ENCODE results near the gene SPIRE1. TPM values are rescaled to one million over a fixed set of nuclear protein-coding genes. Genes with fewer than 3 reads are reported as not detected.

SPIRE1 gene
- total RNA-seq, 4 donors from 2014 or later = 55.5 to 72.5 (median 60.4) TPM

DNA sequence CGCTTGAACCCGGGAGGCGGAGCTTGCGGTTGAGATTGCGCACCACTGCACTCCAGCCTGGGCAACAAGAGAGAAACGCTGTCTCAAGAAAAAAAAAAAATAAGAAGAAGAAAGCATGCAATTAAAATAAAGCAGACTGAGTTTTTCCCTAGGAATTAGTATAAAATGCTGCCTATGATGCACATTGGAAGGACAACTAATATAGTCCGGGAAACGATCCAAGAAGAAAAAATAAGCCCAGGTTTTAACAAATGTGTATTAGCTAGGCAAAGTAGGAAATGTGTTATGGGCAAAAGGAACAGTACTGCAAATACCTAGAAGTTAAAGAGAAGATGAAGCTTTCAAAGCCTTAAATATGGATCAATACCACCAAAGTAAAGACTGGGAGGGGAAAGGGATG is 64.0 kb downstream of the SPIRE1 start:
- H3K27me3 ChIP-seq = no peaks in the 10 kb centered on the region
- WGBS, 2 donors = 77 to 88% methylated on average over 8 of the region's 8 CpGs
- TF ChIP-seq EP300 (IDR thresholded peaks at IDR 0.05) = no peak
- TF ChIP-seq CTCF (IDR thresholded peaks at IDR 0.05) = no peak
- TF ChIP-seq POLR2A (IDR thresholded peaks at IDR 0.05) = no peak

GRCh38 chr18:12592597-12593127 is 65.2 kb downstream of the SPIRE1 start:
- no peaks in the 10 kb centered on the region for H3K36me3 ChIP-seq
- H3K27me3 ChIP-seq = no peaks in the 10 kb centered on the region
- H3K4me1 ChIP-seq = peaks cover 0 to 37% (median 13%) of the 10 kb centered on the region in 4 donors
- no peak for DNase-seq (ENCODE audit: low spot score in 2 of 2)
- no peak overlapping the region for H3K27ac ChIP-seq
- WGBS, 2 donors = 83 to 90% methylated on average over 5 of the region's 5 CpGs
- H3K4me3 ChIP-seq = no peak overlapping the region
- no peaks in the 10 kb centered on the region for H3K9me3 ChIP-seq
- TF ChIP-seq EP300 (IDR thresholded peaks at IDR 0.05) (no peak), POLR2A (IDR thresholded peaks at IDR 0.05) (no peak), CTCF (IDR thresholded peaks at IDR 0.05) (no peak)

More for the DNA sequence above, 64.0 kb downstream of the SPIRE1 start:
- Histone ChIP-seq H3K36me3 (no peaks in the 10 kb centered on the region), H3K4me1 (peaks cover 0 to 46% (median 18%) of the 10 kb centered on the region in 4 donors), H3K27ac (no peak overlapping the region), H3K9me3 (no peaks in the 10 kb centered on the region), H3K4me3 (no peak overlapping the region)
- no peak for DNase-seq (ENCODE audit: low spot score in 2 of 2)

DNA sequence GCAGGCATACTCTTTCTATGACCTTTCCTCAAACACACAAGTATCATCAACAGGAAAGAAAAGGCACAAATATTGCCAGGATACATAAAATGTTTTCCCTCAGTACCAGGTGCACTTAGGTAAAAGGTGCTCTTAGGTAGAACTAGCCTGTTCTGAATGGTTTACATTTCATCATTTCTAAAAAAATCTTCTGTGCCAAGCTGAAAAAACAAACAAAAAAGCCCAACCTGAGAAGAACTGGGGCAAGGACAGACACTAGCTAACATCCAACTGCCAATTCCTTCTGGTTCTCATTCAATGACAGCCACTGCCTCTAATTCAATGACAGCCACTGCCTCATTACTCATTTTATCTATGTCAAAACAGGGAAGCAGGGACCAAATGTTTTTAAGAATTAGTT is 68.5 kb downstream of the SPIRE1 start:
- peak overlapping the region in 1 of 4 donors; percentile 21 for H3K27ac ChIP-seq
- DNase-seq (ENCODE audit: low spot score in 2 of 2) = no peak
- H3K36me3 ChIP-seq = no peaks in the 10 kb centered on the region
- TF ChIP-seq CTCF (IDR thresholded peaks at IDR 0.05) = no peak
- no peak for TF ChIP-seq EP300 (IDR thresholded peaks at IDR 0.05)
- no peak for TF ChIP-seq POLR2A (IDR thresholded peaks at IDR 0.05)
- no peak overlapping the region for H3K4me3 ChIP-seq
- H3K4me1 ChIP-seq = peaks cover 0 to 17% (median 2%) of the 10 kb centered on the region in 4 donors
- no peaks in the 10 kb centered on the region for H3K9me3 ChIP-seq
- no peaks in the 10 kb centered on the region for H3K27me3 ChIP-seq

- H3K27ac ChIP-seq = no peak overlapping the region
- no peak for DNase-seq (ENCODE audit: low spot score in 2 of 2)
- no peak for TF ChIP-seq POLR2A (IDR thresholded peaks at IDR 0.05)
- TF ChIP-seq CTCF (IDR thresholded peaks at IDR 0.05) = no peak
- no peak for TF ChIP-seq EP300 (IDR thresholded peaks at IDR 0.05)
- no peaks in the 10 kb centered on the region for H3K36me3 ChIP-seq
- no peaks in the 10 kb centered on the region for H3K9me3 ChIP-seq
- 86 to 96% methylated on average over 1 of the region's 1 CpG for WGBS, 2 donors
- no peak overlapping the region for H3K4me3 ChIP-seq
- no peaks in the 10 kb centered on the region for H3K27me3 ChIP-seq
- H3K4me1 ChIP-seq = peaks cover 0 to 17% (median 2%) of the 10 kb centered on the region in 4 donors
Measured at GRCh38 chr18:12586956-12587355, 71.0 kb downstream of the SPIRE1 start.

- TF ChIP-seq CTCF (IDR thresholded peaks at IDR 0.05) = no peak
- no peak for TF ChIP-seq POLR2A (IDR thresholded peaks at IDR 0.05)
- TF ChIP-seq EP300 (IDR thresholded peaks at IDR 0.05) = no peak
- Histone ChIP-seq H3K27ac (no peak overlapping the region), H3K4me1 (peaks cover 0 to 17% (median 2%) of the 10 kb centered on the region in 4 donors), H3K9me3 (no peaks in the 10 kb centered on the region), H3K4me3 (no peak overlapping the region), H3K27me3 (no peaks in the 10 kb centered on the region), H3K36me3 (no peaks in the 10 kb centered on the region)
- no peak for DNase-seq (ENCODE audit: low spot score in 2 of 2)
- WGBS, 2 donors = 98 to 100% methylated on average over 1 of the region's 1 CpG
Measured at GRCh38 chr18:12585218-12585617, 72.7 kb downstream of the SPIRE1 start.

All from tibial nerve (tissue), 4 donors.